DND-41 (cell line): ENCODE results near the gene UBA52.
A peak's percentile ranks its signal among the peaks of the same experiment; 100 is the strongest.

ENCODE experiments used
- ATAC-seq: fragments of 200-7000 bp; cut with Tn5 transposase; 3 replicates; pipeline ENCODE4 v1.9.1; 2021; ENCODE audit warnings: low read depth; ENCODE audit not compliant: insufficient read depth
- DNase-seq: peaks from one replicate; pipeline ENCODE4 v3.0.0-alpha.2; 2020
- H2AFZ ChIP-seq: 2 replicates; pipeline ENCODE4 v1.6.0; 2012; ENCODE audit warnings: low read depth, low read length
- H3K27ac ChIP-seq: 2 replicates; pipeline ENCODE4 v1.5.1; 2012; ENCODE audit warnings: low read length, inconsistent platforms
- H3K27me3 ChIP-seq: fragments of 200-600 bp; sonication (generic); 2 replicates; pipeline ENCODE4 v1.6.0; 2012; ENCODE audit warnings: low read length, mild to moderate bottlenecking, inconsistent platforms; ENCODE audit not compliant: insufficient read depth, poor library complexity
- H3K36me3 ChIP-seq: 2 replicates; pipeline ENCODE4 v1.5.1; 2012; ENCODE audit warnings: low read length, inconsistent platforms; ENCODE audit not compliant: insufficient read depth
- H3K4me1 ChIP-seq: 2 replicates; pipeline ENCODE4 v1.5.1; 2012; ENCODE audit warnings: mild to moderate bottlenecking, low read length; ENCODE audit not compliant: insufficient read depth
- H3K4me2 ChIP-seq: 2 replicates; pipeline ENCODE4 v1.6.0; 2012; ENCODE audit warnings: mild to moderate bottlenecking, moderate library complexity, low read length, inconsistent platforms; ENCODE audit not compliant: insufficient read depth
- H3K4me3 ChIP-seq, 2 experiments: fragments of 200-600 bp in 1 of 2; shearing (Covaris generic) in 1 of 2; 2 replicates each; pipeline ENCODE4 v1.5.1; 2012 to 2016; ENCODE audit warnings: inconsistent platforms in 2 of 2, low read length in 2 of 2, mild to moderate bottlenecking in 2 of 2, low read depth in 1 of 2, moderate library complexity in 1 of 2
- H3K79me2 ChIP-seq: 2 replicates; pipeline ENCODE4 v1.6.0; 2012; ENCODE audit warnings: low read length, inconsistent platforms; ENCODE audit not compliant: insufficient read depth
- H3K9ac ChIP-seq: 2 replicates; pipeline ENCODE4 v1.6.0; 2012; ENCODE audit warnings: low read depth, mild to moderate bottlenecking, inconsistent platforms, low read length, moderate library complexity
- H3K9me3 ChIP-seq: 2 replicates; pipeline ENCODE4 v1.5.1; 2012; ENCODE audit warnings: low read length, moderate library complexity, mild to moderate bottlenecking, inconsistent platforms; ENCODE audit not compliant: insufficient read depth, severe bottlenecking
- H4K20me1 ChIP-seq: 2 replicates; pipeline ENCODE4 v1.6.0; 2012; ENCODE audit warnings: low read length; ENCODE audit not compliant: insufficient read depth
- EZH2 ChIP-seq: IDR thresholded peaks from 3 replicates; pipeline ENCODE4 v1.6.1; 2012; ENCODE audit warnings: borderline replicate concordance, low read depth, mild to moderate bottlenecking, moderate library complexity, low read length, inconsistent platforms; ENCODE audit not compliant: severe bottlenecking
- TF ChIP-seq, protein P1 (sequence below): IDR thresholded peaks from 2 replicates; pipeline ENCODE4 v1.5.1; 2012; ENCODE audit warnings: borderline replicate concordance, low read length, moderate library complexity, mild to moderate bottlenecking; ENCODE audit not compliant: poor library complexity, severe bottlenecking; ENCODE audit errors: extremely low read depth

Gene UBA52

DNA sequence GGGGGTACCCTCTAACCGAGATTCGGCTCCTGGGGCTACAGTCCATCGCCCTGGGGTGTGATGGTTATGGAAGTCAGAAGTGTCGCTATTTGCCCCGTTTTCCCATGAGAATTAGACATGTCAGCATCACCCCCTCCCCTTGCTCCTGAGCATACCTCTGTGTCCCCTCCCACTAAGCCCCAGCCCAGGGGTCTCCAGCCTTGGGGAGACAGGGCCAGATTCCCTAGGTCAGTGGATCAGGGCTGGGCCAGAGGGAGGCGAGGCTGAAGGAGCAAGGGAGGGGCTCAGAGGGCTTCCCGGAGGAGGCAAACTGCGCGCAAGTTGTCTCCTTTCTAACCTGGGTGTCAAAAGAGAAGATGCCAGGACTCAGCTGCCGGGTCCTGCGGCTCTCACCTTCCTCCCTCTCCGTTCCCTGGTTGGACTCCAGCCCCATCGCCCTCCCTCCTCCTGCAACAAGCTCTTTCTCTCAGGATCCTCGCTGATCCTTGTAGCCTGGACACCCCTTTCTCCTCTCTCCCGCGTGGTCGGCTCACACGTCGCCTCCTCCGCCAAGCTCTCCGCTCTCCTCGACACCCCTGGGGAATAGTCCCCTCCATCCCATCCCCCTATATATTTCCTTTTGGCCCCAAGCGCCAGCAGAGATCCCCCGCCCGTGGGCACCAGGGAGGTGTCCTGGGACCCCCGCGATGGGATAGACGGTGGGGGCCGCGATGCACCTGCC lies 40.6 kb downstream of the UBA52 start:
- Histone ChIP-seq H3K9me3 (no peaks in the 10 kb centered on the region), H3K4me2 (peak overlapping the region; percentile 77), H3K9ac (peak overlapping the region; percentile 46; the same call in 1 of the 2 replicates), H3K4me3 (peak overlapping the region in 1 of 2 experiments; percentile 56; a peak in 3 of 4 replicates), H4K20me1 (peaks cover 2% of the 10 kb centered on the region; the same call in 1 of the 2 replicates), H3K79me2 (no peaks in the 10 kb centered on the region), H2AFZ (peak overlapping the region; percentile 66), H3K27me3 (peaks cover 35% of the 10 kb centered on the region), H3K36me3 (no peaks in the 10 kb centered on the region), H3K4me1 (peaks cover 12% of the 10 kb centered on the region), H3K27ac (no peak overlapping the region)
- ATAC-seq = no peak
- DNase-seq = no peak
- no peak for TF ChIP-seq EZH2
- TF ChIP-seq, protein P1, sequence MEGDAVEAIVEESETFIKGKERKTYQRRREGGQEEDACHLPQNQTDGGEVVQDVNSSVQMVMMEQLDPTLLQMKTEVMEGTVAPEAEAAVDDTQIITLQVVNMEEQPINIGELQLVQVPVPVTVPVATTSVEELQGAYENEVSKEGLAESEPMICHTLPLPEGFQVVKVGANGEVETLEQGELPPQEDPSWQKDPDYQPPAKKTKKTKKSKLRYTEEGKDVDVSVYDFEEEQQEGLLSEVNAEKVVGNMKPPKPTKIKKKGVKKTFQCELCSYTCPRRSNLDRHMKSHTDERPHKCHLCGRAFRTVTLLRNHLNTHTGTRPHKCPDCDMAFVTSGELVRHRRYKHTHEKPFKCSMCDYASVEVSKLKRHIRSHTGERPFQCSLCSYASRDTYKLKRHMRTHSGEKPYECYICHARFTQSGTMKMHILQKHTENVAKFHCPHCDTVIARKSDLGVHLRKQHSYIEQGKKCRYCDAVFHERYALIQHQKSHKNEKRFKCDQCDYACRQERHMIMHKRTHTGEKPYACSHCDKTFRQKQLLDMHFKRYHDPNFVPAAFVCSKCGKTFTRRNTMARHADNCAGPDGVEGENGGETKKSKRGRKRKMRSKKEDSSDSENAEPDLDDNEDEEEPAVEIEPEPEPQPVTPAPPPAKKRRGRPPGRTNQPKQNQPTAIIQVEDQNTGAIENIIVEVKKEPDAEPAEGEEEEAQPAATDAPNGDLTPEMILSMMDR = no peak

DNA sequence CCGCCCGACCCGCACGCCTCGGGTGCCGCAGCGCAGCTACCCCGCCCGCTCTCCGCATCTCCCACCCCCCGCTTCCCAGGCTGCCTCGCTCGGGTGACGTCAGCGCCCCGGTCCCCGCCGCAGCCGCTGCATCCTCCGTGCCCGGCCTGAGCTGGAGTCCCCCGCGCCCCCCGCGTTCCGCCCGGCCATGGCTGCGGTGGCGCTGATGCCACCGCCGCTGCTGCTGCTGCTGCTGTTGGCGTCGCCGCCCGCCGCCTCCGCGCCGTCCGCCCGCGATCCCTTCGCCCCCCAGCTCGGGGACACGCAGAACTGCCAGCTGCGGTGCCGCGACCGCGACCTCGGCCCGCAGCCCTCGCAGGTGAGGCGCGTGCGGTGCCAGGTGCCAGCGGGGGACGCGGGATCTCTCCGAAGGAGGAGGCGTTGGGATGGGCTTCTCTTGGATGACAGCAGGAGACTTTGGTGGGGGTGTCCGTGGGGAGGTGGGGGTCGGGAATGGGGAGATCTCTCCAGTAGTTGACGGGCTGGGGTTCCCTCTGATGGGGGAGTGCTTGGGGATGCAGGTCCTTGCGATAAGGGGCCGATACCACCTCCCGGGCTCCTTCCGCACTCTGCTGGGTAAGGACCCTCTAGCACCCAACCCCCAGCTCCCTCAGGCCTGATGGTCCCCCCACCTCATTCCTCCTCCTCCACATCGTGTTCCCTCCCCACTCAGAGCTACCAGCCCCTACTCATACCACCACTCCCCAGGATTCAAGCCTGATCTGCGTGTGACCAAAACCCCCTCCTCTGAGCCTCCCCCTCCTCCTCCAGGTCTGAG lies 41.3 kb downstream of the UBA52 start, which contains the start of gene TMEM59L:
TMEM59L (plus strand) TSS at position 99 of the 817 bp plus-strand sequence; CDS start at position 188, 89 bp downstream.
- Histone ChIP-seq H3K27ac (no peak within 1 kb of the TSS), H3K27me3 (peaks cover 35% of the 10 kb centered on the region), H3K79me2 (no peaks in the 10 kb centered on the region), H3K4me1 (peaks cover 12% of the 10 kb centered on the region), H3K9ac (peak within 1 kb of the TSS; percentile 46; the same call in 1 of the 2 replicates), H4K20me1 (peaks cover 2% of the 10 kb centered on the region; the same call in 1 of the 2 replicates), H3K9me3 (no peaks in the 10 kb centered on the region), H3K4me3 (peak within 1 kb of the TSS in 1 of 2 experiments; percentile 56; a peak in 3 of 4 replicates), H2AFZ (peak within 1 kb of the TSS; percentile 66), H3K36me3 (no peaks in the 10 kb centered on the region), H3K4me2 (peak within 1 kb of the TSS; percentile 77)
- ATAC-seq = peak; percentile 74
- peak; percentile 50 for DNase-seq
- TF ChIP-seq, protein P1 = no peak
- peak; percentile 82 for TF ChIP-seq EZH2

DNA sequence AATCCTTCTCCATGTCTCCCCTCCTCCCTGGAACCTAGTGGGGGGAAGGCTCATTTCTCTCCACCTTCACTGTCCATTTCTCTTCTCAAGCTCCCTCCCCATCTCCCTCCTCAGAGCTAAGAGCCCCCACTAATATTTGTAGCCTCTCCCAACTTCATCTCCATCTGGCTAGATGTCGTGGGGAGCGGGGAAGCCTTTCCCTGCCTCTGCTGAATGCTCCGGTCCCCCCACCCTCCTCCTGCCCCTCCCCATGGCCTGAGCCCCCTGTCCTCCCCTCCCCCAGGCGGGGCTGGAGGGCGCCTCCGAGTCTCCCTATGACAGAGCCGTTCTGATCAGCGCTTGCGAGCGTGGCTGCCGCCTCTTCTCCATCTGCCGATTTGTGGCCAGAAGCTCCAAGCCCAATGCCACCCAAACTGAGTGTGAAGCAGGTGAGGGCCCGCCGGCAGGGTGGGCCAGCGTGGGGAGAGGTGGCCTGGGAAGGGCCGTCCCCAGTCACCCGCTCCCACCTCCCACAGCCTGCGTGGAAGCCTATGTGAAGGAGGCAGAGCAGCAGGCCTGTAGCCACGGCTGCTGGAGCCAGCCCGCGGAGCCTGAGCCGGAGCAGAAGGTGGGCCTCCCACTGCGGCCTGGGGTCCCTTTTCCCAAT lies 42.1 kb downstream of the UBA52 start:
- Histone ChIP-seq H3K36me3 (no peaks in the 10 kb centered on the region), H3K9me3 (no peaks in the 10 kb centered on the region), H4K20me1 (peaks cover 2% of the 10 kb centered on the region; the same call in 1 of the 2 replicates), H3K4me1 (peaks cover 12% of the 10 kb centered on the region), H3K4me3 (no peak overlapping the region), H2AFZ (no peak overlapping the region), H3K4me2 (peak overlapping the region; percentile 77; the same call in 1 of the 2 replicates), H3K9ac (no peak overlapping the region), H3K27me3 (peaks cover 33% of the 10 kb centered on the region), H3K27ac (no peak overlapping the region), H3K79me2 (no peaks in the 10 kb centered on the region)
- DNase-seq = no peak
- no peak for ATAC-seq
- TF ChIP-seq EZH2 = no peak
- TF ChIP-seq, protein P1 = no peak
